SH-SY5Y (cell line): Measurements from ENCODE around the gene UBE2G1.

ENCODE experiments used
- GATA2 ChIP-seq: IDR thresholded peaks from 2 replicates; pipeline ENCODE4 v1.6.1; 2011; ENCODE audit warnings: mild to moderate bottlenecking, low read depth, low read length
- GATA3 ChIP-seq: IDR thresholded peaks from 2 replicates; pipeline ENCODE4 v1.6.1; 2011; ENCODE audit warnings: low read depth, mild to moderate bottlenecking, low read length, moderate library complexity

DNA sequence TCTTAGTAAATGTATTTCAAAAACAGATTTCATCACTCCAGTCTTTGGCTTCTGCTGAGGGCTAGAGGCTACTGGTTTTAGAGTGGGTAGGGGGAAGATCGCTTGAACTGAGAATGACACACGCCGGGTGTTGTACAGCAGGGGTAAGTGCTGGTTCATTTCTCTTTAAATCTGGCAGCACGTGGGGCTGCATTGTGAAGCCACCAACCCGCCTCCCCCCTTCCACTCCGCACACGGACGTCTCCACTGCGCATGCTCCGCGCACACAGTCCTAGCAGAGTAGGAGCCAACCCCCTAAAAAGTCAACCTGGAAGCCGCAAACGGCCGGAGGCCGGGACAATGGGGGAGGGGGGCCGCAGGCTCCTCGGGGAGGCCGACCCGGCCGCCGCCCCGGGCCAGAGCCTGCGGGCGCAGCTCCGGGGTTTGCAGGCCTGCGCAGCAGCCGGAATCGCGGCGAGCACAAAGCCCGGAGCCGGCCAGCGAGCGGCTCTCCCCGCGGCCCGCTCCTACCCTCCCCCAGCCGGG lies 1.3 kb downstream of the UBE2G1 start:
- TF ChIP-seq GATA3, result no peak
- no peak for TF ChIP-seq GATA2
